ENCODE results near the gene ZSWIM9. TPM values are rescaled to one million over a fixed set of nuclear protein-coding genes. Genes with fewer than 3 reads are reported as not detected.
A peak's percentile ranks its signal among the peaks of the same experiment; 100 is the strongest.

The ZSWIM9 gene
- 10 to 100 TPM in 1 of 4 donors, 1 to 10 TPM in 3; 3.3 to 24.7 (median 5.2) TPM for total RNA-seq

- 2% methylated on average over 66 of the region's 82 CpGs; no CpG with 5 or more reads in 1 of the 2 donors for WGBS, 2 donors (ENCODE audit: low coverage in 1 of 2)
- Histone ChIP-seq H3K27ac (peak within 1 kb of the TSS; percentile 87 to 99 (median 96)), H3K9me3 (no peaks in the 10 kb centered on the region), H3K4me3 (peak within 1 kb of the TSS; percentile 67 to 87 (median 76)), H3K36me3 (peaks cover 0 to 10% (median 0%) of the 10 kb centered on the region in 4 donors), H3K4me1 (peaks cover 0 to 17% (median 13%) of the 10 kb centered on the region in 4 donors), H3K27me3 (no peaks in the 10 kb centered on the region)
- intact Hi-C loops (cut with DNase I; ENCODE audit: low total_unique reads) (no loop called here), in situ Hi-C loops (cut with MboI; ENCODE audit: low pct_ligation_motif_present in 1 of 4, low pct_unique_long_range_greater_than_20kb in 1 of 4, low sequenced_read_pairs in 3 of 4) (loop anchor here in 1 of 4 donors (25.0 kb wide), 1 partner anchor 208 kb away; no protein-coding TSS in a partner anchor)
- DNase-seq, result peak; percentile 93
- peak; percentile 51 to 65 (median 52) for TF ChIP-seq POLR2AphosphoS5 (IDR thresholded peaks at IDR 0.05)
- TF ChIP-seq POLR2A (IDR thresholded peaks at IDR 0.05), result peak; percentile 24
- peak in 1 of 5 experiments; percentile 18 for TF ChIP-seq CTCF (IDR thresholded peaks at IDR 0.05)
- TF ChIP-seq EP300 (IDR thresholded peaks at IDR 0.05; ENCODE audit: low read depth), result no peak
Measured at GRCh38 chr19:48169939-48170803, at the start of gene ZSWIM9, which contains the start of gene LIG1. TSS of gene ZSWIM9 (plus strand) at chr19:48170680. CDS start at chr19:48171803, 1,123 bp downstream. TSS of gene LIG1 (minus strand) at chr19:48170344. CDS start at chr19:48165566, 4,778 bp downstream.

DNA sequence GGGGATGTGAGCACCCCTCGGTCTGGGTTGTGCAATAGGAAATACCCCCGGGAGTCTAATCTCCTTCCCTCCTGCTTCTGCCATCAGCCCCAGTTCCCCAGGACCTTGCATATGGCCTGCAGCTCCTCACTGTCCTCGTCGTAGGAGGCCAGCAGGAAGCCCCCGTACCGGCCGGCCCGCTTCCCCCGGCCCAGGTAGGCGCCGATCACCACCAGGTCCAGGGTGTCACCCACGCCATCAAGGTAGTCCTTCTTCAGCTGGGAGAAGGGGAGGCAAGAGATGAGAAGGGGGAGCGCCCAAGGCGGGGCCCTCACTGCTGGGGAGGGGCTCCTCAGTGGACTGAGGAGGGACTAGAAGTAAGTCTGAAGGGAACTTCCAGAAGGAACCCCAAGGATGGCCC is 49.4 kb upstream of the ZSWIM9 start:
- Histone ChIP-seq H3K4me1 (no peaks in the 10 kb centered on the region), H3K27me3 (no peaks in the 10 kb centered on the region), H3K9me3 (no peaks in the 10 kb centered on the region), H3K36me3 (peaks cover 0 to 4% (median 0%) of the 10 kb centered on the region in 4 donors), H3K27ac (no peak overlapping the region), H3K4me3 (no peak overlapping the region)
- in situ Hi-C loops (cut with MboI; ENCODE audit: low pct_ligation_motif_present in 1 of 4, low pct_unique_long_range_greater_than_20kb in 1 of 4, low sequenced_read_pairs in 3 of 4), result no loop called here
- TF ChIP-seq POLR2AphosphoS5 (IDR thresholded peaks at IDR 0.05), result no peak
- TF ChIP-seq CTCF (IDR thresholded peaks at IDR 0.05), result no peak
- TF ChIP-seq POLR2A (IDR thresholded peaks at IDR 0.05), result no peak
- TF ChIP-seq EP300 (IDR thresholded peaks at IDR 0.05; ENCODE audit: low read depth), result no peak
- no peak for DNase-seq
- intact Hi-C loops (cut with DNase I; ENCODE audit: low total_unique reads), result no loop called here
- WGBS, 2 donors (ENCODE audit: low coverage in 1 of 2), result 96% methylated on average over 14 of the region's 14 CpGs; no CpG with 5 or more reads in 1 of the 2 donors

DNA sequence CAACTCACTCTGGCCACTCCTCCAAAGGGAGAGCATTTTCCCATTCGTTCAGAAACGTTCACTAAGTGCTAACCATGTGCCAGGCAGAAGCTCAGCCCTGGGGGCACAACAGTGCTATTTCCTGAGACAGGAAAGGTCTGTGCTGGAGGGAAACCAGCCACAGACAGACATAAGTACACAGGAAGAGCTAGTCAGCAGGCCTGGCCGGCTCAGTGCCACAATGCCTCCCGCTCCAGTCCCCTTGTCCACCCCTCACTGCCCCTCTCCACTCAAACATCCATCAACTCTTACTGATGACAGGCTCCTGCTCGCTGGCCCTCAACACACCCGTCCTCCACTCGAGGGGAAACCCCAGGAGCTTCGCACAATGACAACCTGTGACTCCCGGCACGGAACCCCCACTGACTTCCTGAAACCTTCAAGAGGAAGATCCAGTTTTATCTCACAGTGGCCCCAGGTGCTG is 48.5 kb upstream of the ZSWIM9 start:
- H3K27ac ChIP-seq, result no peak overlapping the region
- 73 to 93% methylated on average over 2 to 10 of the region's 10 CpGs for WGBS, 2 donors (ENCODE audit: low coverage in 1 of 2)
- no peaks in the 10 kb centered on the region for H3K9me3 ChIP-seq
- H3K36me3 ChIP-seq, result peaks cover 0 to 4% (median 0%) of the 10 kb centered on the region in 4 donors
- DNase-seq, result no peak
- in situ Hi-C loops (cut with MboI; ENCODE audit: low pct_ligation_motif_present in 1 of 4, low pct_unique_long_range_greater_than_20kb in 1 of 4, low sequenced_read_pairs in 3 of 4) (no loop called here), intact Hi-C loops (cut with DNase I; ENCODE audit: low total_unique reads) (no loop called here)
- no peak overlapping the region for H3K4me3 ChIP-seq
- no peaks in the 10 kb centered on the region for H3K27me3 ChIP-seq
- TF ChIP-seq CTCF (IDR thresholded peaks at IDR 0.05), result no peak
- no peaks in the 10 kb centered on the region for H3K4me1 ChIP-seq

- WGBS, 2 donors (ENCODE audit: low coverage in 1 of 2), result 83% methylated on average over 14 of the region's 14 CpGs; no CpG with 5 or more reads in 1 of the 2 donors
- no peaks in the 10 kb centered on the region for H3K4me1 ChIP-seq
- DNase-seq, result no peak
- no peaks in the 10 kb centered on the region for H3K27me3 ChIP-seq
- peaks cover 0 to 1% (median 0%) of the 10 kb centered on the region in 4 donors for H3K36me3 ChIP-seq
- TF ChIP-seq CTCF (IDR thresholded peaks at IDR 0.05) (no peak), POLR2AphosphoS5 (IDR thresholded peaks at IDR 0.05) (no peak), POLR2A (IDR thresholded peaks at IDR 0.05) (no peak), EP300 (IDR thresholded peaks at IDR 0.05; ENCODE audit: low read depth) (no peak)
- intact Hi-C loops (cut with DNase I; ENCODE audit: low total_unique reads) (no loop called here), in situ Hi-C loops (cut with MboI; ENCODE audit: low pct_ligation_motif_present in 1 of 4, low pct_unique_long_range_greater_than_20kb in 1 of 4, low sequenced_read_pairs in 3 of 4) (no loop called here)
- H3K4me3 ChIP-seq, result no peak overlapping the region
- no peaks in the 10 kb centered on the region for H3K9me3 ChIP-seq
- no peak overlapping the region for H3K27ac ChIP-seq
Measured at GRCh38 chr19:48122421-48122820, 48.1 kb upstream of the ZSWIM9 start.

All from transverse colon (tissue), 4 donors.